GM12878 (cell line): Measurements from ENCODE around the gene FAM186B.

Experiments
- DPF2 ChIP-seq: fragments of 450-650 bp; IDR thresholded peaks from 2 replicates; pipeline ENCODE4 v1.6.1; 2017; ENCODE audit warnings: mild to moderate bottlenecking
- HDAC2 ChIP-seq: fragments of 200-600 bp; sonication (generic); IDR thresholded peaks from 2 replicates; pipeline ENCODE4 v1.6.1; 2017
- NFIC ChIP-seq: IDR thresholded peaks from 2 replicates; pipeline ENCODE4 v1.6.1; 2012; ENCODE audit warnings: low read depth, mild to moderate bottlenecking, inconsistent platforms, low read length, moderate library complexity
- POLR2A ChIP-seq: IDR thresholded peaks from 2 replicates; pipeline ENCODE4 v1.6.1; 2011; ENCODE audit warnings: low read depth, mild to moderate bottlenecking, low read length
- RAD21 ChIP-seq: IDR thresholded peaks from 2 replicates; pipeline ENCODE4 v1.6.1; 2011; ENCODE audit warnings: mild to moderate bottlenecking, low read depth, low read length, moderate library complexity; ENCODE audit not compliant: insufficient read depth
- SIX5 ChIP-seq: IDR thresholded peaks from 2 replicates; pipeline ENCODE4 v1.6.1; 2011; ENCODE audit warnings: mild to moderate bottlenecking, low read depth, low read length, moderate library complexity; ENCODE audit not compliant: severe bottlenecking
- SP1 ChIP-seq: IDR thresholded peaks from one replicate; pipeline ENCODE4 v1.6.1; 2011; ENCODE audit warnings: low read depth, low read length
- SUPT20H ChIP-seq: IDR thresholded peaks from 2 replicates; pipeline ENCODE4 v1.6.1; 2011; ENCODE audit warnings: low read depth, mild to moderate bottlenecking, low read length, moderate library complexity, borderline replicate concordance; ENCODE audit not compliant: control insufficient read depth
- TF ChIP-seq, protein P1 (sequence below): IDR thresholded peaks from 2 replicates; pipeline ENCODE4 v1.6.1; 2011; ENCODE audit warnings: borderline replicate concordance, low read depth, mild to moderate bottlenecking, moderate library complexity, mixed read lengths, low read length; ENCODE audit not compliant: insufficient read depth; ENCODE audit errors: extremely low read length
- TF ChIP-seq, protein P2 (sequence below): IDR thresholded peaks from 2 replicates; pipeline ENCODE4 v1.6.1; 2012; ENCODE audit warnings: mild to moderate bottlenecking, low read depth, low read length
- TF ChIP-seq, protein P3 (sequence below), 3 experiments: IDR thresholded peaks in 2 of 3; conservative IDR thresholded peaks in 1 of 3; 2 replicates each; pipeline ENCODE4 v1.5.1; 2011; ENCODE audit warnings: low read depth in 3 of 3, low read length in 3 of 3, mild to moderate bottlenecking in 3 of 3, control low read depth in 2 of 3, moderate library complexity in 2 of 3, inconsistent platforms in 1 of 3, mixed read lengths in 1 of 3; ENCODE audit not compliant: control insufficient read depth in 2 of 3, insufficient read depth in 1 of 3; ENCODE audit errors: extremely low read depth in 1 of 3
- TF ChIP-seq, protein P4 (sequence below): IDR thresholded peaks from 2 replicates; pipeline ENCODE4 v1.6.1; 2012; ENCODE audit warnings: low read depth, low read length, improper control_type of control experiment
- TF ChIP-seq, protein P5 (sequence below): IDR thresholded peaks from 2 replicates; pipeline ENCODE4 v1.6.1; 2012; ENCODE audit warnings: low read depth, low read length, improper control_type of control experiment
- TF ChIP-seq, protein P6 (sequence below): IDR thresholded peaks from 2 replicates; pipeline ENCODE4 v1.6.1; 2012; ENCODE audit warnings: low read depth, low read length, improper control_type of control experiment

DNA sequence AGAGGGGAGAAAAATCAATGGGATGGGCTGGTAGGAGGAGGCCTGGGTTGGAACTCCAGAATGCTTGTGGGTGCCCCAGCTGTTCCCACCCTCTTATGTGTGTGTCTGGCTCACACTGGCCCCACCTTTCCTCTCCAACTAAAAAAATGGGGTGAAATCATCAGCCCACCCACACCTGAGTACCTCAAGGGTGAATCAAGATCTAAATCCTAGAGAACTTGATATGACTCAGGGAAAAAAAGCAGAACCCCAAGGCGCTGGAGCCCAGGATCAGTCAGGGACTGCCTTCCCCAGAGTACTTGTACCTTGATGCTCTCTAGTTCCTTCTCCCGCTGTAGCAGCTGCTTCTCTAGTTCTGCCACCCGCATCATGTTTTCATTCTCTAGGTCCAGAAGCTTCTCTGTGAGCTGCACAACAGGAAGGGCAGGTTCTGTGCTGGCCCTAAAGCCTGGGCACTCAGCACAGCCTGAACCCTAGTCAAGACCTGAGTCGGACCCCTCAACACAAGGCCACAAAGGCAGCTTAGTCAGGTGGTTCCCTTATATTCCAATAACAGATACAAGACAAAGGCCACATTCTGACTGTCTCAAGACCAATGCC lies 47.6 kb upstream of the FAM186B start:
- TF ChIP-seq POLR2A (no peak), RAD21 (no peak), SIX5 (no peak), DPF2 (no peak), NFIC (no peak), SP1 (no peak), HDAC2 (no peak), SUPT20H (no peak)
- TF ChIP-seq, protein P1, sequence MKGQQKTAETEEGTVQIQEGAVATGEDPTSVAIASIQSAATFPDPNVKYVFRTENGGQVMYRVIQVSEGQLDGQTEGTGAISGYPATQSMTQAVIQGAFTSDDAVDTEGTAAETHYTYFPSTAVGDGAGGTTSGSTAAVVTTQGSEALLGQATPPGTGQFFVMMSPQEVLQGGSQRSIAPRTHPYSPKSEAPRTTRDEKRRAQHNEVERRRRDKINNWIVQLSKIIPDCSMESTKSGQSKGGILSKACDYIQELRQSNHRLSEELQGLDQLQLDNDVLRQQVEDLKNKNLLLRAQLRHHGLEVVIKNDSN, result no peak
- TF ChIP-seq, protein P2, sequence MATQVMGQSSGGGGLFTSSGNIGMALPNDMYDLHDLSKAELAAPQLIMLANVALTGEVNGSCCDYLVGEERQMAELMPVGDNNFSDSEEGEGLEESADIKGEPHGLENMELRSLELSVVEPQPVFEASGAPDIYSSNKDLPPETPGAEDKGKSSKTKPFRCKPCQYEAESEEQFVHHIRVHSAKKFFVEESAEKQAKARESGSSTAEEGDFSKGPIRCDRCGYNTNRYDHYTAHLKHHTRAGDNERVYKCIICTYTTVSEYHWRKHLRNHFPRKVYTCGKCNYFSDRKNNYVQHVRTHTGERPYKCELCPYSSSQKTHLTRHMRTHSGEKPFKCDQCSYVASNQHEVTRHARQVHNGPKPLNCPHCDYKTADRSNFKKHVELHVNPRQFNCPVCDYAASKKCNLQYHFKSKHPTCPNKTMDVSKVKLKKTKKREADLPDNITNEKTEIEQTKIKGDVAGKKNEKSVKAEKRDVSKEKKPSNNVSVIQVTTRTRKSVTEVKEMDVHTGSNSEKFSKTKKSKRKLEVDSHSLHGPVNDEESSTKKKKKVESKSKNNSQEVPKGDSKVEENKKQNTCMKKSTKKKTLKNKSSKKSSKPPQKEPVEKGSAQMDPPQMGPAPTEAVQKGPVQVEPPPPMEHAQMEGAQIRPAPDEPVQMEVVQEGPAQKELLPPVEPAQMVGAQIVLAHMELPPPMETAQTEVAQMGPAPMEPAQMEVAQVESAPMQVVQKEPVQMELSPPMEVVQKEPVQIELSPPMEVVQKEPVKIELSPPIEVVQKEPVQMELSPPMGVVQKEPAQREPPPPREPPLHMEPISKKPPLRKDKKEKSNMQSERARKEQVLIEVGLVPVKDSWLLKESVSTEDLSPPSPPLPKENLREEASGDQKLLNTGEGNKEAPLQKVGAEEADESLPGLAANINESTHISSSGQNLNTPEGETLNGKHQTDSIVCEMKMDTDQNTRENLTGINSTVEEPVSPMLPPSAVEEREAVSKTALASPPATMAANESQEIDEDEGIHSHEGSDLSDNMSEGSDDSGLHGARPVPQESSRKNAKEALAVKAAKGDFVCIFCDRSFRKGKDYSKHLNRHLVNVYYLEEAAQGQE, result no peak
- TF ChIP-seq, protein P3, sequence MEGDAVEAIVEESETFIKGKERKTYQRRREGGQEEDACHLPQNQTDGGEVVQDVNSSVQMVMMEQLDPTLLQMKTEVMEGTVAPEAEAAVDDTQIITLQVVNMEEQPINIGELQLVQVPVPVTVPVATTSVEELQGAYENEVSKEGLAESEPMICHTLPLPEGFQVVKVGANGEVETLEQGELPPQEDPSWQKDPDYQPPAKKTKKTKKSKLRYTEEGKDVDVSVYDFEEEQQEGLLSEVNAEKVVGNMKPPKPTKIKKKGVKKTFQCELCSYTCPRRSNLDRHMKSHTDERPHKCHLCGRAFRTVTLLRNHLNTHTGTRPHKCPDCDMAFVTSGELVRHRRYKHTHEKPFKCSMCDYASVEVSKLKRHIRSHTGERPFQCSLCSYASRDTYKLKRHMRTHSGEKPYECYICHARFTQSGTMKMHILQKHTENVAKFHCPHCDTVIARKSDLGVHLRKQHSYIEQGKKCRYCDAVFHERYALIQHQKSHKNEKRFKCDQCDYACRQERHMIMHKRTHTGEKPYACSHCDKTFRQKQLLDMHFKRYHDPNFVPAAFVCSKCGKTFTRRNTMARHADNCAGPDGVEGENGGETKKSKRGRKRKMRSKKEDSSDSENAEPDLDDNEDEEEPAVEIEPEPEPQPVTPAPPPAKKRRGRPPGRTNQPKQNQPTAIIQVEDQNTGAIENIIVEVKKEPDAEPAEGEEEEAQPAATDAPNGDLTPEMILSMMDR (IDR thresholded peaks at IDR 0.05 in 2 of 3, conservative IDR thresholded peaks at IDR 0.05 in 1 of 3; ENCODE audit: control insufficient read depth in 2 of 3, extremely low read depth in 1 of 3, insufficient read depth in 1 of 3, low read depth in 3 of 3, low read length in 3 of 3), result no peak
- TF ChIP-seq, protein P4, sequence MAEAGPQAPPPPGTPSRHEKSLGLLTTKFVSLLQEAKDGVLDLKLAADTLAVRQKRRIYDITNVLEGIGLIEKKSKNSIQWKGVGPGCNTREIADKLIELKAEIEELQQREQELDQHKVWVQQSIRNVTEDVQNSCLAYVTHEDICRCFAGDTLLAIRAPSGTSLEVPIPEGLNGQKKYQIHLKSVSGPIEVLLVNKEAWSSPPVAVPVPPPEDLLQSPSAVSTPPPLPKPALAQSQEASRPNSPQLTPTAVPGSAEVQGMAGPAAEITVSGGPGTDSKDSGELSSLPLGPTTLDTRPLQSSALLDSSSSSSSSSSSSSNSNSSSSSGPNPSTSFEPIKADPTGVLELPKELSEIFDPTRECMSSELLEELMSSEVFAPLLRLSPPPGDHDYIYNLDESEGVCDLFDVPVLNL, result no peak
- TF ChIP-seq, protein P5, sequence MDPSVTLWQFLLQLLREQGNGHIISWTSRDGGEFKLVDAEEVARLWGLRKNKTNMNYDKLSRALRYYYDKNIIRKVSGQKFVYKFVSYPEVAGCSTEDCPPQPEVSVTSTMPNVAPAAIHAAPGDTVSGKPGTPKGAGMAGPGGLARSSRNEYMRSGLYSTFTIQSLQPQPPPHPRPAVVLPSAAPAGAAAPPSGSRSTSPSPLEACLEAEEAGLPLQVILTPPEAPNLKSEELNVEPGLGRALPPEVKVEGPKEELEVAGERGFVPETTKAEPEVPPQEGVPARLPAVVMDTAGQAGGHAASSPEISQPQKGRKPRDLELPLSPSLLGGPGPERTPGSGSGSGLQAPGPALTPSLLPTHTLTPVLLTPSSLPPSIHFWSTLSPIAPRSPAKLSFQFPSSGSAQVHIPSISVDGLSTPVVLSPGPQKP, result no peak
- TF ChIP-seq, protein P6, sequence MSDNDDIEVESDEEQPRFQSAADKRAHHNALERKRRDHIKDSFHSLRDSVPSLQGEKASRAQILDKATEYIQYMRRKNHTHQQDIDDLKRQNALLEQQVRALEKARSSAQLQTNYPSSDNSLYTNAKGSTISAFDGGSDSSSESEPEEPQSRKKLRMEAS, result no peak
